Measurements from ENCODE around the gene BCDIN3D. TPM values are rescaled to one million over a fixed set of nuclear protein-coding genes. Genes with fewer than 3 reads are reported as not detected.

BCDIN3D gene
- polyA plus RNA-seq, 1 donor (not counting 4 experiments of a cell fraction or from before 2014, with no cell fraction given) = 3.7 TPM

- TF ChIP-seq EZH2 (IDR thresholded peaks at IDR 0.05; ENCODE audit: low read length) (no peak), CTCF (optimal IDR thresholded peaks at IDR 0.05 in 1 of 3, IDR thresholded peaks at IDR 0.05 in 1 of 3, conservative IDR thresholded peaks at IDR 0.05 in 1 of 3; ENCODE audit: extremely low read depth in 1 of 3, insufficient read depth in 2 of 3, low read length in 3 of 3) (no peak)
- H3K9ac ChIP-seq (ENCODE audit: control insufficient read depth, extremely low read depth, insufficient read depth, low read length) = no peak overlapping the region
- dilution Hi-C loops (cut with MboI; ENCODE audit: extremely low pct_ligation_motif_present, low sequenced_read_pairs) = no loop called here
- H3K79me2 ChIP-seq (ENCODE audit: control insufficient read depth, insufficient read depth, low read length) = no peaks in the 10 kb centered on the region
- H3K9me1 ChIP-seq (ENCODE audit: control insufficient read depth, extremely low read depth, insufficient read depth, low read length) = no peaks in the 10 kb centered on the region
- DNase-seq (ENCODE audit: low read depth, low spot score) (no peak), FAIRE-seq (no peak)
- H3K4me2 ChIP-seq (ENCODE audit: control insufficient read depth, extremely low read depth, insufficient read depth, low read depth, low read length) = no peak overlapping the region
- H4K20me1 ChIP-seq (ENCODE audit: control insufficient read depth, extremely low read depth, insufficient read depth, low read length) = no peaks in the 10 kb centered on the region
- no peak overlapping the region for H2AFZ ChIP-seq (ENCODE audit: control insufficient read depth, low read length)
- peaks cover 8% of the 10 kb centered on the region for H3K27me3 ChIP-seq (ENCODE audit: control insufficient read depth, extremely low read depth, insufficient read depth, low read length)
- no peaks in the 10 kb centered on the region for H3K4me1 ChIP-seq (ENCODE audit: control insufficient read depth, extremely low read depth, insufficient read depth, low read length)
- no peak overlapping the region for H3K27ac ChIP-seq (ENCODE audit: control insufficient read depth, insufficient read depth, low read length)
- no peak overlapping the region for H3K4me3 ChIP-seq (ENCODE audit: control insufficient read depth in 2 of 3, extremely low read depth in 1 of 3, insufficient read depth in 2 of 3, low read depth in 1 of 3, low read length in 3 of 3)
- no peaks in the 10 kb centered on the region for H3K36me3 ChIP-seq (ENCODE audit: control insufficient read depth in 2 of 2, extremely low read depth in 1 of 2, insufficient read depth in 2 of 2, low read length in 2 of 2)
- peaks cover 3% of the 10 kb centered on the region for H3K9me3 ChIP-seq (ENCODE audit: control insufficient read depth, low read depth, low read length)
These were observed 34.2 kb upstream of the BCDIN3D start for GRCh38 chr12:49877066-49877465.

GRCh38 chr12:49876070-49876469, 33.2 kb upstream of the BCDIN3D start:
- no peak for FAIRE-seq
- TF ChIP-seq EZH2 (IDR thresholded peaks at IDR 0.05; ENCODE audit: low read length) (no peak), CTCF (optimal IDR thresholded peaks at IDR 0.05 in 1 of 3, IDR thresholded peaks at IDR 0.05 in 1 of 3, conservative IDR thresholded peaks at IDR 0.05 in 1 of 3; ENCODE audit: extremely low read depth in 1 of 3, insufficient read depth in 2 of 3, low read length in 3 of 3) (no peak)

More at GRCh38 chr12:49876070-49876469, 33.2 kb upstream of the BCDIN3D start:
- H3K9me3 ChIP-seq (ENCODE audit: control insufficient read depth, low read depth, low read length) = peaks cover 3% of the 10 kb centered on the region
- H3K27me3 ChIP-seq (ENCODE audit: control insufficient read depth, extremely low read depth, insufficient read depth, low read length) = peaks cover 8% of the 10 kb centered on the region
- no peaks in the 10 kb centered on the region for H3K9me1 ChIP-seq (ENCODE audit: control insufficient read depth, extremely low read depth, insufficient read depth, low read length)
- no peak overlapping the region for H3K9ac ChIP-seq (ENCODE audit: control insufficient read depth, extremely low read depth, insufficient read depth, low read length)
- no peaks in the 10 kb centered on the region for H3K79me2 ChIP-seq (ENCODE audit: control insufficient read depth, insufficient read depth, low read length)
- H3K27ac ChIP-seq (ENCODE audit: control insufficient read depth, insufficient read depth, low read length) = no peak overlapping the region
- H4K20me1 ChIP-seq (ENCODE audit: control insufficient read depth, extremely low read depth, insufficient read depth, low read length) = no peaks in the 10 kb centered on the region
- no peak for DNase-seq (ENCODE audit: low read depth, low spot score)
- no peaks in the 10 kb centered on the region for H3K36me3 ChIP-seq (ENCODE audit: control insufficient read depth in 2 of 2, extremely low read depth in 1 of 2, insufficient read depth in 2 of 2, low read length in 2 of 2)
- H3K4me1 ChIP-seq (ENCODE audit: control insufficient read depth, extremely low read depth, insufficient read depth, low read length) = no peaks in the 10 kb centered on the region
- H3K4me3 ChIP-seq (ENCODE audit: control insufficient read depth in 2 of 3, extremely low read depth in 1 of 3, insufficient read depth in 2 of 3, low read depth in 1 of 3, low read length in 3 of 3) = no peak overlapping the region
- H3K4me2 ChIP-seq (ENCODE audit: control insufficient read depth, extremely low read depth, insufficient read depth, low read depth, low read length) = no peak overlapping the region
- H2AFZ ChIP-seq (ENCODE audit: control insufficient read depth, low read length) = no peak overlapping the region
- dilution Hi-C loops (cut with MboI; ENCODE audit: extremely low pct_ligation_motif_present, low sequenced_read_pairs) = no loop called here

Measured in keratinocyte (primary cell).